ENCODE data around the gene LSM3.

DNA sequence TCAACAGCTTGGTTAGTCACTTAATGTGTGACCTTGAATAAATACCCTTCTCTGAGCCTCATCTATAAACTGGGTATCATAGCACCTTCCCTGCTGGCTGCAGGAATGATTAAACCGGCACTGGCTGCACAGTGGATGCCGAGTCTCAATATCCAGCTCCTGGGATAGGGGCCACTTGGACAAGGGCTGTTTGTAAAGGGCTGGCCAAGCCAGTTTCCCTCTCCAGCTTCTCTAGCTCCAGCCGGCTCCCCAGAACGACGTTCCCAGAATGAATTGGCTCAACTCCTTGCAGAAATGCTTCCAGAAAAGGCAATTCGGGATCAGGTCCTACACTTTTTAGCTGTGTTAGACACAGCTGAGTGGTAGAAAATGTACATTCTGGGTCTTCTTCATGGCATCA lies 58.8 kb downstream of the LSM3 start:
- no peak for TF ChIP-seq CTCF (IDR thresholded peaks at IDR 0.05)
- no peak for TF ChIP-seq POLR2A (IDR thresholded peaks at IDR 0.05)
